Epithelial cell of esophagus (primary cell): ENCODE results near the gene SELENOK.
A peak's percentile ranks its signal among the peaks of the same experiment; 100 is the strongest.

Experiments
- DNase-seq: peaks from one replicate; pipeline ENCODE4 v3.0.0; 2010; ENCODE audit warnings: low read depth
- H3K4me3 ChIP-seq: 2 replicates; pipeline ENCODE4 v1.5.1; 2011; ENCODE audit warnings: mild to moderate bottlenecking, low read length, control low read depth
- TF ChIP-seq, protein P1 (sequence below): IDR thresholded peaks from 2 replicates; pipeline ENCODE4 v1.5.1; 2011; ENCODE audit warnings: low read depth, mild to moderate bottlenecking, low read length, control low read depth, inconsistent platforms; ENCODE audit not compliant: insufficient read depth; ENCODE audit errors: missing control alignments

The SELENOK gene

DNA sequence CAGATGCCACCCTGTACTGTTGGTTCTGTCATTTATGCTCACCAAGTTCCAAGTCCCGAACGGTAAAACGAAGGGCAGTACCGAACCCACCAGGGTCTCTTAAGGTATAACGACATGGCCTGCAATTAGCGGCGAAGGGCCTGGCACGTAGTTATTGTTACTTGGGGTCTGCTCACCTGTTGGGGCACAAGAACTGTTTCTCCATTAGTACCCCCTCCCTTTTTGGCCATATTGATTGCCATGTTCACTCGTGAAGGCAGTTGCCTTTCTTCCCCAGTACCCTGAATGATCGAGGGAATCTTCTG lies 44.9 kb downstream of the SELENOK start:
- TF ChIP-seq, protein P1, sequence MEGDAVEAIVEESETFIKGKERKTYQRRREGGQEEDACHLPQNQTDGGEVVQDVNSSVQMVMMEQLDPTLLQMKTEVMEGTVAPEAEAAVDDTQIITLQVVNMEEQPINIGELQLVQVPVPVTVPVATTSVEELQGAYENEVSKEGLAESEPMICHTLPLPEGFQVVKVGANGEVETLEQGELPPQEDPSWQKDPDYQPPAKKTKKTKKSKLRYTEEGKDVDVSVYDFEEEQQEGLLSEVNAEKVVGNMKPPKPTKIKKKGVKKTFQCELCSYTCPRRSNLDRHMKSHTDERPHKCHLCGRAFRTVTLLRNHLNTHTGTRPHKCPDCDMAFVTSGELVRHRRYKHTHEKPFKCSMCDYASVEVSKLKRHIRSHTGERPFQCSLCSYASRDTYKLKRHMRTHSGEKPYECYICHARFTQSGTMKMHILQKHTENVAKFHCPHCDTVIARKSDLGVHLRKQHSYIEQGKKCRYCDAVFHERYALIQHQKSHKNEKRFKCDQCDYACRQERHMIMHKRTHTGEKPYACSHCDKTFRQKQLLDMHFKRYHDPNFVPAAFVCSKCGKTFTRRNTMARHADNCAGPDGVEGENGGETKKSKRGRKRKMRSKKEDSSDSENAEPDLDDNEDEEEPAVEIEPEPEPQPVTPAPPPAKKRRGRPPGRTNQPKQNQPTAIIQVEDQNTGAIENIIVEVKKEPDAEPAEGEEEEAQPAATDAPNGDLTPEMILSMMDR = no peak
- H3K4me3 ChIP-seq = no peak overlapping the region
- no peak for DNase-seq

DNA sequence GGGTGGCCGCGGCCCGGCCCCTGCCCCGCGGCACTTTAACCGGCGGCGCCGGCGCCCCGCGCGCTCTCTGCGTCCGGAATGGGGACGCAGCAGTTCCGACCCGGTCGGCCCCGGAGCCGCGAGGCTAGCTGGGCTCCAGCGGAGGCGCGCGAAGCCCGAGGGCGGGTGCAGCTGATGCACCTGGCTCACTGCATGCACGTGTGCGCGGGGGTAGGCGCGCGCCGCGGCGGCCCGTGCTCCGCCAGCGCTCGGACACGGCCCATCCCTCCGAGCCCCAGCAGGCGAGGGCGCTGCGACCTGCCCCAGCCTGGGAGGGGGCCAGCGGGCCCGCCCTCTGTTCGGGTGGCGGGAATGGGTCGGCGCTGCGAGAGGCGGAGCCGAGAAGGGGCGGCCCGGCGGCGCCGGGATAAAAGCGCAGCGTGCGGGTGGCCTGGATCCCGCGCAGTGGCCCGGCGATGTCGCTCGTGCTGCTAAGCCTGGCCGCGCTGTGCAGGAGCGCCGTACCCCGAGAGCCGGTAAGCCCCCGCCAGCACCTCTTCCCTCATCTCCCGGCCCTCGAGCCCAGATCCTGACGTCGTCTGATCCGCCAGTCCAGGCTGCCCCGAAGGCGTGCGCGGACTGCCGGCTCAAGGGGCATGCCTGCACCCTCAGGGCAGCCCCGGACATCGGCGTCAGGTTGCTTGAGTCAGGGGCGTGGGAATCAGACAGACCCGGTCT lies 45.4 kb downstream of the SELENOK start, which contains the start of the genes CHDH and IL17RB:
Gene CHDH, minus strand, starts transcription at position 286 of the 717 bp plus-strand sequence. CDS start 22,411 bp downstream, outside the sequence.
Gene IL17RB, plus strand, starts transcription at position 435 of the 717 bp plus-strand sequence. Its CDS starts 21 bp downstream, at position 456.
- peak; percentile 35 for DNase-seq
- TF ChIP-seq, protein P1 = no peak
- peak within 1 kb of the TSS; percentile 46 for H3K4me3 ChIP-seq

DNA sequence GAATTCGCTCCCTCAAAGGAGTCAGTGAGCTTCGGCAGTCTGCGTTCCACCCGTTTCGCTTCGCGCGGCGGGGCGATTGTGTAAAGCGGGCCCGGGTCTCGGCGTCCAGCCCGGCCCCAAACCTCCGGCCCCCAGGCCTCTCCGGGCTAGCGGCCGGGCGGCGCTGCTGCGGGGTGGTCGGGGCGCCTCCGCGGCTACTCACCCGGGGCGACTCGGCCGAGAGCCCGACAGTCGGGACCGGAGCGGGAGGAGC lies 45.9 kb downstream of the SELENOK start:
- TF ChIP-seq, protein P1 = no peak
- peak overlapping the region; percentile 46 for H3K4me3 ChIP-seq
- DNase-seq = no peak

DNA sequence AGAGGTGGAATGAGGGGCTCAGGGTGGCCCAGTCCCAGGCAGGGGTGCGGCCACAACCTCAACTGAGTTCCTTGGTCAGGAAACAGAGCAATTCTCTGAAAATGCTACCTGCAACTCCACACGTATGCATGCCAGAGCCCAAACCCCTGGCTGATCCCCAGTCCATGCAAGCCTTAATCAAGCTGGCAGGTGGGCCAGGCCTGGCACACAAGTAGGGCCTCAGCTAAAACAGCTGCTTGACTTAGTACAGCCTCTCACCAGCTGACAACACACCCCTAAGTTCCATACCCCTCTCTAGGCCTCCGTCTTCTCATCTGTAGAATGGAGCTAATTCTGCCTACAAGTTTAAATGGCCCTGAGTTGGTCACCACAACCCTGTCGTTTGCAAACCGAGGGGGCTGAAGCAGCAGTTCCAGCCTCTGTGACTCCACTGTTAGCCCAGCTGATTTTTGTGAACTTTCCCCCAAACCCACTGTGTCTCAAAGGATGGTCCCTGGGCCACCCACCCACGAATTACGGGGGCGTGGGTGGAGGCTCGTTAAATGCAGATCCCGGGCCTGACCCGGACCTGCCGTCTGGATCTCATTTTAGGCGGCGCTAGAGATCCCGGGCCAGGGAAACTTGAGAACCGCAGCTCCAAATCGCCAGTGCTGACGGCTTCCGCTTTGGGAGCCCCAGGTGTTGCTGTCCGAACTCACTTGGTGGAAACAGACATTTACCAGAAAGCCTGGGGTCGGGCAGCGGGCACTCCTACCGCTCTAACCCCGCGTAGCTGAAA lies 46.4 kb downstream of the SELENOK start:
- peak; percentile 43 for DNase-seq
- peak overlapping the region; percentile 46 for H3K4me3 ChIP-seq
- TF ChIP-seq, protein P1 = peak; percentile 35

DNA sequence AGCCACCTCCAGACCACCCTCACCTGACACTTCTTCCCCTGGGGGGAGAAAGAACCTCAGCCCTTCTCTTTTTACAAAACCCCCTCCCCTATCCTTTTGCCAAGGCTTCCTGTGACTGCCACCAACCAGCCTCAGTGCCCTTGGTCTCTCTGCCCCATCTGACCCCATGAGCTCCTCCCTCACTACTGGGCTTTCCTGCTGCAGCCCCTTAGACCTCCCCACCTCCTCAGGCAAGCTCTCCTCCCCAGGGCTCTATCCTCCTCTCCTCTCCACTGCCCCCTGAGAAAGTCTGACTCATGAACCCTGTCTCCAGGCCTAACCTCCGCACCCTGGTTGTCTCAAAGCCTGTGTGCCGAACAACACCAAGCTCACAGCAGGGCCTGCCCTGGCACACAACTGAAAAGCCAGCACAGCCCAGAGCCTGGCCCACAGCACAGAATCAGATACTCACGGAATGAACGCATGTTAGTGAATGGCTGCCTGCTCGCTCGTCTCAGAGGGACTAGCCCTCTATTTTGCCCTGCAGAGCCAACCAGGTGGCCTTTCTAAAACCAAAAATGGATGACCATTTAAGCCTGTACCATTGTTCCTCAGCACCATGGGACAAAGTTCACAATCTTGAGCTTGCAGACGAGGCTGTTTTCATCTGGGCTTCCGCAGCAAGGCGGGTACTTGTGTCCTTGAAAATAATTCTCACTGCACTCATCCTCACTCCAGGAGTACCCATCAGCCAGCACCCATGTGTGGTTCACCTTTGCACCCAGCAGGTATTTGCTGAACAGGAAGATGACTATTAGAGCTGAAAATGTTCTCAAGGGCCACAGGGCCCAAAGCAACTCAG lies 47.2 kb downstream of the SELENOK start:
- H3K4me3 ChIP-seq = no peak overlapping the region
- DNase-seq = peak; percentile 4
- TF ChIP-seq, protein P1 = no peak

DNA sequence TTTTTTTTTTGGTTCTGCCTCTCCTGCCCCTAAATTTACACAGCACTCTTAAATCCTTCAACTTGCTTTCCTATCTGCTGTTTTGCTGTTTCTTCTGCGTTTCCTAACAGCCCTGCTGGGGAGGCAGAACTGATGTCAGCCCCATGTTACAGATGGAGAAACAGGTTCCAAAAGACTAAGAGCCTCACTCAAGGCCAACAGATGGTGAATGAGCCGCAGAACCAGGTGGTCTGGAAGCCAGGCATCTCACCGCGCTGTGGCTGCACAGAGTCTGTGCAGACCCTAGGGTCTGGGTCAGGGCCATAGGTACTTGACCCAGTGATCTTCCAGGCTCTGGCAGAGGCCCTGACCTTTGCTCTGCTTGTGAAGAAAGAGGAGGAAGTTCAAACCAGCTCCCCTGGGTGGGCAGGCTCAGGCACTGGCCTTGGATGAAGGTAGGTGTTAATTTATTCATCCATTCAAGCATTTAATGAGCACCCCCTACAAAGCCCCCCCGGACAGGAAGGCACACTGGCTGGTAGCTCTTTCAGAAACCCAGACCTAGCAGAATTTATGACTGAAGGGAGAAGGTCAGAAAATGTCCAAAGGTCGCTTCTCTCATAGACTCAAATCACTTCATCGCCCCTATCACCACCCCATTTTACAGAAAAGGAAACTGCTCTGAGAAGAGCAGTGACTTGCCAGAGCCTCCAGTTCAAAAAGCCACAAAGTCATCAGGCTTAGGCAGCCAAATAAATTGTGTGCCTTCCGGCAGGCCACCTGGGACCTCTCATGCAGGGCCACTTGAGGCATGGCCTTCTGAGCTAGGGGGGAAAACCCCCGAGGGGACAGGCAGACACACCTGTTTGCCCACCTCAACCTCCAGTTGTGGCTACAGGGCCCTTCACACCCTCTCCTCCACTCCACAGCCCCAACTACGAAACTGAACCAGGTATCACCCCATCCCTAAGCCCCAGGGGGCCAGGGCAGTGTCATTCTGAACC lies 48.2 kb downstream of the SELENOK start:
- H3K4me3 ChIP-seq = no peak overlapping the region
- DNase-seq = no peak
- TF ChIP-seq, protein P1 = no peak
